H9 (cell line): ENCODE data around the gene ANKRD29. TPM values are rescaled to one million over a fixed set of nuclear protein-coding genes. Genes with fewer than 3 reads are reported as not detected.

Experiments used
- DNase-seq: peaks from one replicate; pipeline ENCODE4 v3.0.0-alpha.2; 2017
- H2AFZ ChIP-seq: one replicate; pipeline ENCODE4 v1.6.1; 2013; ENCODE audit warnings: mild to moderate bottlenecking, low read length, control low read depth, moderate library complexity
- H2AK5ac ChIP-seq: 2 replicates; pipeline ENCODE4 v1.6.1; 2013; ENCODE audit warnings: low read length, control low read depth, mixed read lengths; ENCODE audit not compliant: insufficient read length
- H2BK120ac ChIP-seq: one replicate; pipeline ENCODE4 v1.6.1; 2013; ENCODE audit warnings: low read depth, mild to moderate bottlenecking, low read length, control low read depth, inconsistent platforms; ENCODE audit not compliant: poor library complexity, severe bottlenecking
- H2BK12ac ChIP-seq: 2 replicates; pipeline ENCODE4 v1.6.1; 2013; ENCODE audit warnings: low read length, control low read depth, mixed read lengths, low read depth; ENCODE audit not compliant: insufficient read length
- H2BK15ac ChIP-seq: 2 replicates; pipeline ENCODE4 v1.6.1; 2013; ENCODE audit warnings: low read depth, low read length, control low read depth
- H2BK20ac ChIP-seq: one replicate; pipeline ENCODE4 v1.6.1; 2013; ENCODE audit warnings: low read depth, mild to moderate bottlenecking, low read length, control low read depth, inconsistent platforms; ENCODE audit not compliant: poor library complexity, severe bottlenecking
- H2BK5ac ChIP-seq: 2 replicates; pipeline ENCODE4 v1.6.1; 2013; ENCODE audit warnings: low read length, control low read depth, mixed read lengths; ENCODE audit not compliant: insufficient read length
- H3K14ac ChIP-seq: 2 replicates; pipeline ENCODE4 v1.6.1; 2013; ENCODE audit warnings: low read length, control low read depth; ENCODE audit not compliant: insufficient read depth
- H3K18ac ChIP-seq: 2 replicates; pipeline ENCODE4 v1.6.1; 2013; ENCODE audit warnings: low read depth, mild to moderate bottlenecking, mixed read lengths, low read length, control low read depth; ENCODE audit not compliant: insufficient read length
- H3K23ac ChIP-seq: 2 replicates; pipeline ENCODE4 v1.6.1; 2013; ENCODE audit warnings: low read length, control low read depth, mixed read lengths, low read depth; ENCODE audit not compliant: insufficient read length
- H3K23me2 ChIP-seq: 2 replicates; pipeline ENCODE4 v1.6.1; 2013; ENCODE audit warnings: low read depth, mild to moderate bottlenecking, mixed read lengths, low read length, control low read depth; ENCODE audit not compliant: insufficient read length, poor library complexity, severe bottlenecking
- H3K27ac ChIP-seq: 2 replicates; pipeline ENCODE4 v1.5.1; 2013; ENCODE audit warnings: low read length, control low read depth, mixed read lengths, low read depth; ENCODE audit not compliant: insufficient read length
- H3K27me3 ChIP-seq: 2 replicates; pipeline ENCODE4 v1.6.1; 2013; ENCODE audit warnings: low read length, control low read depth, inconsistent platforms; ENCODE audit not compliant: insufficient read depth
- H3K4ac ChIP-seq: 2 replicates; pipeline ENCODE4 v1.6.1; 2013; ENCODE audit warnings: low read depth, mild to moderate bottlenecking, control low read depth, inconsistent platforms, low read length, moderate library complexity
- H3K4me1 ChIP-seq: 2 replicates; pipeline ENCODE4 v1.6.1; 2013; ENCODE audit warnings: low read length, control low read depth, inconsistent platforms; ENCODE audit not compliant: insufficient read depth
- H3K4me2 ChIP-seq: 2 replicates; pipeline ENCODE4 v1.6.1; 2013; ENCODE audit warnings: low read length, control low read depth, mixed read lengths; ENCODE audit not compliant: insufficient read length, insufficient read depth
- H3K56ac ChIP-seq: 2 replicates; pipeline ENCODE4 v1.6.1; 2013; ENCODE audit warnings: low read depth, mild to moderate bottlenecking, mixed read lengths, low read length, control low read depth; ENCODE audit not compliant: insufficient read length
- H3K79me1 ChIP-seq: 2 replicates; pipeline ENCODE4 v1.6.1; 2013; ENCODE audit warnings: low read depth, mild to moderate bottlenecking, moderate library complexity, low read length, control low read depth, inconsistent platforms; ENCODE audit not compliant: insufficient read depth, poor library complexity, severe bottlenecking
- H3K79me2 ChIP-seq: 2 replicates; pipeline ENCODE4 v1.6.1; 2013; ENCODE audit warnings: low read length, control low read depth, inconsistent platforms; ENCODE audit not compliant: insufficient read depth
- H3K9ac ChIP-seq: 2 replicates; pipeline ENCODE4 v1.6.1; 2013; ENCODE audit warnings: low read length, control low read depth, mixed read lengths; ENCODE audit not compliant: insufficient read length; ENCODE audit errors: extremely low read depth
- H3K9me3 ChIP-seq: one replicate; pipeline ENCODE4 v1.6.1; 2013; ENCODE audit warnings: low read depth, low read length, inconsistent platforms; ENCODE audit not compliant: control insufficient read depth
- H3T11ph ChIP-seq: one replicate; pipeline ENCODE4 v1.6.1; 2013; ENCODE audit warnings: mild to moderate bottlenecking, low read length, control low read depth, inconsistent platforms
- H4K20me1 ChIP-seq: one replicate; pipeline ENCODE4 v1.6.1; 2013; ENCODE audit not compliant: control insufficient read depth, insufficient read length, insufficient read depth
- H4K5ac ChIP-seq: 2 replicates; pipeline ENCODE4 v1.6.1; 2013; ENCODE audit warnings: low read depth, mild to moderate bottlenecking, mixed read lengths, low read length, control low read depth; ENCODE audit not compliant: insufficient read length
- H4K8ac ChIP-seq: replicated peaks from 2 replicates; pipeline ENCODE4 v1.6.1; 2013; ENCODE audit warnings: low read length, control low read depth, mixed read lengths, low read depth; ENCODE audit not compliant: insufficient read length
- H4K91ac ChIP-seq: 2 replicates; pipeline ENCODE4 v1.6.1; 2013; ENCODE audit warnings: low read depth, mild to moderate bottlenecking, moderate library complexity, mixed read lengths, low read length, control low read depth; ENCODE audit not compliant: insufficient read length
- H3K27ac Mint-ChIP-seq, 3 experiments: 2 replicates in 2 of 3; 3 replicates in 1 of 3; pipeline ENCODE4 v1.8.0; 2020 to 2021; ENCODE audit warnings: mixed read lengths in 3 of 3, mild to moderate bottlenecking in 1 of 3, moderate library complexity in 1 of 3
- H3K27me3 Mint-ChIP-seq: 2 replicates; pipeline ENCODE4 v1.8.0; 2021; ENCODE audit warnings: low read depth, mild to moderate bottlenecking, moderate library complexity, mixed read lengths
- H3K36me3 Mint-ChIP-seq, 3 experiments: 2 replicates in 2 of 3; 3 replicates in 1 of 3; pipeline ENCODE4 v1.8.0; 2020 to 2021; ENCODE audit warnings: low read depth in 3 of 3, mixed read lengths in 3 of 3; ENCODE audit not compliant: insufficient read depth in 1 of 3
- H3K4me1 Mint-ChIP-seq, 2 experiments: 2 replicates each; pipeline ENCODE4 v1.8.0; 2020; ENCODE audit warnings: mixed read lengths in 2 of 2
- H3K4me3 Mint-ChIP-seq, 2 experiments: 2 replicates in 1 of 2; 3 replicates in 1 of 2; pipeline ENCODE4 v1.8.0; 2020 to 2021; ENCODE audit warnings: mild to moderate bottlenecking in 2 of 2, mixed read lengths in 2 of 2, moderate library complexity in 1 of 2
- H3K9me3 Mint-ChIP-seq, 2 experiments: 2 replicates in 1 of 2; 3 replicates in 1 of 2; pipeline ENCODE4 v1.8.0; 2020; ENCODE audit warnings: mild to moderate bottlenecking in 2 of 2, mixed read lengths in 2 of 2, moderate library complexity in 1 of 2
- WGBS: extraction: QIAGEN DNeasy Blood & Tissue Kit; methylation state at CpG from one replicate; pipeline ENCODE4 v1.1.7; 2013; ENCODE audit warnings: missing lambda C conversion rate, low lambda C conversion rate, mixed read lengths; ENCODE audit not compliant: insufficient read length; ENCODE audit errors: extremely low coverage; 5-methylcytosine and 5-hydroxymethylcytosine counted together
- total RNA-seq: library from RNA; stranded (reverse); gene quantifications from 2 replicates; pipeline ENCODE4 v1.2.1, GENCODE V29; 2021
- TF ChIP-seq, protein P1 (sequence below): fragments of 200-600 bp; sonication (generic); conservative IDR thresholded peaks from 3 replicates; pipeline ENCODE4 v1.8.0; 2021; ENCODE audit warnings: antibody characterized with exemption, mild to moderate bottlenecking

The ANKRD29 gene
- total RNA-seq, 1 experiment from 2014 or later = 2.1 TPM

- H3T11ph ChIP-seq = no peak overlapping the region
- Mint-ChIP-seq H3K4me3 (no peak overlapping the region), H3K36me3 (no peaks in the 10 kb centered on the region), H3K27ac (no peak overlapping the region), H3K4me1 (no peaks in the 10 kb centered on the region), H3K27me3 (no peaks in the 10 kb centered on the region), H3K9me3 (no peaks in the 10 kb centered on the region)
- no peak overlapping the region for H2BK120ac ChIP-seq
- H3K4ac ChIP-seq = no peak overlapping the region
- H2AFZ ChIP-seq = no peak overlapping the region
- no peak overlapping the region for H3K23ac ChIP-seq
- H3K79me2 ChIP-seq = no peaks in the 10 kb centered on the region
- TF ChIP-seq, protein P1, sequence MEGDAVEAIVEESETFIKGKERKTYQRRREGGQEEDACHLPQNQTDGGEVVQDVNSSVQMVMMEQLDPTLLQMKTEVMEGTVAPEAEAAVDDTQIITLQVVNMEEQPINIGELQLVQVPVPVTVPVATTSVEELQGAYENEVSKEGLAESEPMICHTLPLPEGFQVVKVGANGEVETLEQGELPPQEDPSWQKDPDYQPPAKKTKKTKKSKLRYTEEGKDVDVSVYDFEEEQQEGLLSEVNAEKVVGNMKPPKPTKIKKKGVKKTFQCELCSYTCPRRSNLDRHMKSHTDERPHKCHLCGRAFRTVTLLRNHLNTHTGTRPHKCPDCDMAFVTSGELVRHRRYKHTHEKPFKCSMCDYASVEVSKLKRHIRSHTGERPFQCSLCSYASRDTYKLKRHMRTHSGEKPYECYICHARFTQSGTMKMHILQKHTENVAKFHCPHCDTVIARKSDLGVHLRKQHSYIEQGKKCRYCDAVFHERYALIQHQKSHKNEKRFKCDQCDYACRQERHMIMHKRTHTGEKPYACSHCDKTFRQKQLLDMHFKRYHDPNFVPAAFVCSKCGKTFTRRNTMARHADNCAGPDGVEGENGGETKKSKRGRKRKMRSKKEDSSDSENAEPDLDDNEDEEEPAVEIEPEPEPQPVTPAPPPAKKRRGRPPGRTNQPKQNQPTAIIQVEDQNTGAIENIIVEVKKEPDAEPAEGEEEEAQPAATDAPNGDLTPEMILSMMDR = no peak
- no peaks in the 10 kb centered on the region for H3K4me1 ChIP-seq
- H3K79me1 ChIP-seq = no peaks in the 10 kb centered on the region
- H4K8ac ChIP-seq = no peak overlapping the region
- no peaks in the 10 kb centered on the region for H3K9me3 ChIP-seq
- no peak overlapping the region for H2BK5ac ChIP-seq
- no peak overlapping the region for H2BK20ac ChIP-seq
- no peak overlapping the region for H4K91ac ChIP-seq
- no peak overlapping the region for H2BK12ac ChIP-seq
- DNase-seq = no peak
- no peak overlapping the region for H3K4me2 ChIP-seq
- H2AK5ac ChIP-seq = no peak overlapping the region
- no peaks in the 10 kb centered on the region for H3K27me3 ChIP-seq
- H4K20me1 ChIP-seq = no peaks in the 10 kb centered on the region
- H3K18ac ChIP-seq = no peak overlapping the region
- H3K9ac ChIP-seq = no peak overlapping the region
- H4K5ac ChIP-seq = no peak overlapping the region
- no peak overlapping the region for H2BK15ac ChIP-seq
- no peak overlapping the region for H3K56ac ChIP-seq
- H3K27ac ChIP-seq = no peak overlapping the region
- no CpG with 5 or more reads among the region's 5 CpGs for WGBS
- H3K14ac ChIP-seq = no peak overlapping the region
- no peaks in the 10 kb centered on the region for H3K23me2 ChIP-seq
Observed at GRCh38 chr18:23609390-23610023, 53.2 kb downstream of the ANKRD29 start.
